Prostate gland (tissue), 2 donors: ENCODE results near the gene SMIM21. TPM values are rescaled to one million over a fixed set of nuclear protein-coding genes. Genes with fewer than 3 reads are reported as not detected.

Experiments
- DNase-seq: peaks from one replicate; pipeline ENCODE4 v3.0.0-alpha.2; 2019; ENCODE audit warnings: low spot score
- H3K27ac ChIP-seq, 2 donors: fragments of 200-600 bp; sonication (generic); 2 replicates each; pipeline ENCODE4 v1.5.1; 2017 to 2019
- H3K27me3 ChIP-seq: fragments of 200-600 bp; sonication (generic); replicated peaks from 2 replicates; pipeline ENCODE4 v1.5.1; 2019; ENCODE audit not compliant: insufficient read depth
- H3K36me3 ChIP-seq, 2 donors: fragments of 200-600 bp; sonication (generic); 1 replicate in 1 of 2; 2 replicates in 1 of 2; pipeline versions ENCODE4 v1.5.1 to v1.8.1; 2017 to 2019
- H3K4me1 ChIP-seq: fragments of 200-600 bp; sonication (generic); replicated peaks from 2 replicates; pipeline ENCODE4 v1.5.1; 2019
- H3K4me3 ChIP-seq, 2 donors: fragments of 200-600 bp; sonication (generic); 2 replicates each; pipeline ENCODE4 v1.5.1; 2017 to 2019
- H3K9me3 ChIP-seq: fragments of 200-600 bp; sonication (generic); 2 replicates; pipeline ENCODE4 v1.5.1; 2017
- POLR2A ChIP-seq: fragments of 450-650 bp; IDR thresholded peaks from one replicate; pipeline ENCODE4 v1.6.1; 2016; ENCODE audit warnings: antibody characterized with exemption, mild to moderate bottlenecking
- POLR2AphosphoS5 ChIP-seq: sonication (generic); formaldehyde crosslinking; IDR thresholded peaks from one replicate; pipeline ENCODE4 v1.6.1; 2017; ENCODE audit warnings: antibody characterized with exemption
- WGBS: methylation state at CpG from one replicate; pipeline ENCODE4 v1.1.5; 2018; 5-methylcytosine and 5-hydroxymethylcytosine counted together
- intact Hi-C: fragments of 100-400 bp; cut with DNase I; formaldehyde crosslinking; loops from one replicate; pipeline ENCODE4 v1.14.2; 2022
- total RNA-seq, 2 donors: library from RNA; depleted of rRNA; stranded (reverse); fragments of >200 nt; gene quantifications; one replicate each; pipeline ENCODE4 v1.1.0, GENCODE V29; 2016
- TF ChIP-seq, protein P1 (sequence below), 4 experiments: fragments of 200-600 bp in 2 of 4; fragments of 450-650 bp in 2 of 4; sonication (generic) in 2 of 4; IDR thresholded peaks; 1 replicate in 3 of 4; 2 replicates in 1 of 4; pipeline ENCODE4 v1.5.1; 2016 to 2019; ENCODE audit warnings: antibody characterized with exemption in 4 of 4, mild to moderate bottlenecking in 2 of 4, moderate library complexity in 2 of 4

Gene SMIM21
- total RNA-seq, 2 donors from 2014 or later, result 0.51 TPM; not detected in 1

- WGBS, result 64% methylated on average over 9 of the region's 9 CpGs
These were observed 2.5 kb upstream of the SMIM21 start for GRCh38 chr18:75429975-75430374.

GRCh38 chr18:75428490-75428889 is 987 bp upstream of the SMIM21 start:
- Histone ChIP-seq H3K27ac (no peak overlapping the region), H3K4me1 (no peaks in the 10 kb centered on the region), H3K4me3 (no peak overlapping the region), H3K36me3 (no peaks in the 10 kb centered on the region), H3K27me3 (no peaks in the 10 kb centered on the region), H3K9me3 (no peaks in the 10 kb centered on the region)
- intact Hi-C loops, result no loop called here
- DNase-seq, result no peak
- WGBS, result 97% methylated on average over 4 of the region's 4 CpGs
- TF ChIP-seq, protein P1, sequence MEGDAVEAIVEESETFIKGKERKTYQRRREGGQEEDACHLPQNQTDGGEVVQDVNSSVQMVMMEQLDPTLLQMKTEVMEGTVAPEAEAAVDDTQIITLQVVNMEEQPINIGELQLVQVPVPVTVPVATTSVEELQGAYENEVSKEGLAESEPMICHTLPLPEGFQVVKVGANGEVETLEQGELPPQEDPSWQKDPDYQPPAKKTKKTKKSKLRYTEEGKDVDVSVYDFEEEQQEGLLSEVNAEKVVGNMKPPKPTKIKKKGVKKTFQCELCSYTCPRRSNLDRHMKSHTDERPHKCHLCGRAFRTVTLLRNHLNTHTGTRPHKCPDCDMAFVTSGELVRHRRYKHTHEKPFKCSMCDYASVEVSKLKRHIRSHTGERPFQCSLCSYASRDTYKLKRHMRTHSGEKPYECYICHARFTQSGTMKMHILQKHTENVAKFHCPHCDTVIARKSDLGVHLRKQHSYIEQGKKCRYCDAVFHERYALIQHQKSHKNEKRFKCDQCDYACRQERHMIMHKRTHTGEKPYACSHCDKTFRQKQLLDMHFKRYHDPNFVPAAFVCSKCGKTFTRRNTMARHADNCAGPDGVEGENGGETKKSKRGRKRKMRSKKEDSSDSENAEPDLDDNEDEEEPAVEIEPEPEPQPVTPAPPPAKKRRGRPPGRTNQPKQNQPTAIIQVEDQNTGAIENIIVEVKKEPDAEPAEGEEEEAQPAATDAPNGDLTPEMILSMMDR (IDR thresholded peaks at IDR 0.05), result no peak

More at GRCh38 chr18:75429975-75430374, 2.5 kb upstream of the SMIM21 start:
- intact Hi-C loops, result no loop called here
- Histone ChIP-seq H3K4me3 (no peak overlapping the region), H3K9me3 (no peaks in the 10 kb centered on the region), H3K27ac (no peak overlapping the region), H3K36me3 (no peaks in the 10 kb centered on the region), H3K27me3 (no peaks in the 10 kb centered on the region), H3K4me1 (no peaks in the 10 kb centered on the region)
- DNase-seq, result no peak
- TF ChIP-seq POLR2A, result no peak
- TF ChIP-seq, protein P1 (IDR thresholded peaks at IDR 0.05), result no peak
- TF ChIP-seq POLR2AphosphoS5, result no peak

DNA sequence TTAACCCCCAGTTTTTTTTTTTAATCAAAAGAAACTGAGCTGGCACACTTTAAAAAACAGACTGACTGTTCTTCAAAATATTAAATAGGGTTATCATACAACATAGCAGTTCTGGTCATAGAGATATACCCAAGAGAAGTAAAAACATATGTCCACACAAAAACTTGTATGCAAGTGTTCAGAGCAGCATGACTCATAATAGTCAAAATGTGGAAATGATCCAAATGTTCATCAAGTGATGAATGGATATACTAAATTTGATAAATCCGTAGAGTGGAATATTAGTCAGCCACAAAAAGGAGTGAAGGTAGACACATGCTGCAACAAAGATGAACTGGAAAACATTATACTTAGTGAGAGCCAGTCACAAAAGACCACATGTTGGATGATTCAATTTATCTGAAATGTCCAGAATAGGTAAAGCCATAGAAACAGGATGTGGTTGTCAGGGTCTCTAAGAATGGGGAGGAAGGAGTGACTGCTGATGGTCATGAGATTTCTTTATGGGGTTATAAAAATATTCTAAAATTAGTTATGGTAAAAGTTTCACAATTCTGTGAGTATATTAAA is 5.1 kb downstream of the SMIM21 start:
- H3K9me3 ChIP-seq, result no peaks in the 10 kb centered on the region
- intact Hi-C loops, result no loop called here
- H3K27ac ChIP-seq, result no peak overlapping the region
- H3K36me3 ChIP-seq, result no peaks in the 10 kb centered on the region
- H3K4me3 ChIP-seq, result no peak overlapping the region
- TF ChIP-seq, protein P1 (IDR thresholded peaks at IDR 0.05), result no peak
- TF ChIP-seq POLR2A (no peak), POLR2AphosphoS5 (no peak)
- WGBS, result 93% methylated on average over 1 of the region's 1 CpG
- H3K27me3 ChIP-seq, result no peaks in the 10 kb centered on the region
- H3K4me1 ChIP-seq, result peaks cover 4% of the 10 kb centered on the region
- DNase-seq, result no peak

DNA sequence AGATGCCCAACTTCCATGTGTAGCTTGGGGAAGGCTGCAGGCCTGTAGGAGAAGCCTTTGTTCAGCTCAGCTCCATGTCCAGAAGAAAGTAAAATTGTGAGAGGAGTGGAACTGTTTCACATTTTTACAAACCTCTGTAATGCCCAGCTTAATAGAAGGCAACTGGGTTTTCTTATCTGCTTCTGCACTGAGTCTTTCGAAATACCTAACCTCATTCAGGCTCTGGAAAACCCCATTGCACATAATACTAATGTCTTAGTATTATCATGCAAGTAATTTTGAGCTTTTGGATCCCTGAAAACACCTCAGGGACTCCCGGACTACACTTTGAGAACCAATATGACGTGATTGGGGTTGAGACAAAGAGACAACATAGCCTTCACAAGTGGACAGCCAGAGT is 5.8 kb downstream of the SMIM21 start:
- TF ChIP-seq, protein P1 (IDR thresholded peaks at IDR 0.05), result no peak
- TF ChIP-seq POLR2A (no peak), POLR2AphosphoS5 (no peak)
- WGBS, result 94% methylated on average over 3 of the region's 3 CpGs

GRCh38 chr18:75418293-75419005 is 9.1 kb downstream of the SMIM21 start:
- 38% methylated on average over 10 of the region's 10 CpGs for WGBS
- TF ChIP-seq, protein P1 (IDR thresholded peaks at IDR 0.05), result no peak
- TF ChIP-seq POLR2A (no peak), POLR2AphosphoS5 (no peak)

More for the DNA sequence above, 5.8 kb downstream of the SMIM21 start:
- Histone ChIP-seq H3K9me3 (no peaks in the 10 kb centered on the region), H3K4me3 (no peak overlapping the region), H3K4me1 (peaks cover 4% of the 10 kb centered on the region), H3K27me3 (no peaks in the 10 kb centered on the region), H3K27ac (no peak overlapping the region), H3K36me3 (no peaks in the 10 kb centered on the region)
- intact Hi-C loops, result no loop called here
- no peak for DNase-seq

More at GRCh38 chr18:75418293-75419005, 9.1 kb downstream of the SMIM21 start:
- Histone ChIP-seq H3K4me3 (no peak overlapping the region), H3K27ac (no peak overlapping the region), H3K4me1 (peaks cover 4% of the 10 kb centered on the region), H3K9me3 (no peaks in the 10 kb centered on the region), H3K27me3 (no peaks in the 10 kb centered on the region), H3K36me3 (no peaks in the 10 kb centered on the region)
- intact Hi-C loops, result no loop called here
- no peak for DNase-seq
